ENCODE data around the gene ALOXE3.
"Not testable (repeated sequence)": the region's sequence is repeated elsewhere in the genome, so short reads cannot be mapped to it uniquely, and the experiment has no call there.

The ALOXE3 gene

DNA sequence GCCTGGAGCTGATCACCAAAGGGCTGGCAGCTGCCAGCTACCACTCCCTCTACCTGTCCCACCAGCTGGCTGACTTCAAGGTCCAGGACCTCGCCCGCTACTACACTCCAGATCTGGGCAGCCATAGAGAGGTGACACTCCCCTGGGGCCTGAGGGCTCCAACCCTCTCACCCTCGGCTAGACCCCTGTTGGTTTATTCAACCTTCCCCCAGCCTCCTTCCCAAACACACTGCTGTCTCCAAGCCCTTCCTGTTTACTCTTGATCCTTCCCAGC is 48.8 kb downstream of the ALOXE3 start:
- no peak for DNase-seq (ENCODE audit: low read depth)

DNA sequence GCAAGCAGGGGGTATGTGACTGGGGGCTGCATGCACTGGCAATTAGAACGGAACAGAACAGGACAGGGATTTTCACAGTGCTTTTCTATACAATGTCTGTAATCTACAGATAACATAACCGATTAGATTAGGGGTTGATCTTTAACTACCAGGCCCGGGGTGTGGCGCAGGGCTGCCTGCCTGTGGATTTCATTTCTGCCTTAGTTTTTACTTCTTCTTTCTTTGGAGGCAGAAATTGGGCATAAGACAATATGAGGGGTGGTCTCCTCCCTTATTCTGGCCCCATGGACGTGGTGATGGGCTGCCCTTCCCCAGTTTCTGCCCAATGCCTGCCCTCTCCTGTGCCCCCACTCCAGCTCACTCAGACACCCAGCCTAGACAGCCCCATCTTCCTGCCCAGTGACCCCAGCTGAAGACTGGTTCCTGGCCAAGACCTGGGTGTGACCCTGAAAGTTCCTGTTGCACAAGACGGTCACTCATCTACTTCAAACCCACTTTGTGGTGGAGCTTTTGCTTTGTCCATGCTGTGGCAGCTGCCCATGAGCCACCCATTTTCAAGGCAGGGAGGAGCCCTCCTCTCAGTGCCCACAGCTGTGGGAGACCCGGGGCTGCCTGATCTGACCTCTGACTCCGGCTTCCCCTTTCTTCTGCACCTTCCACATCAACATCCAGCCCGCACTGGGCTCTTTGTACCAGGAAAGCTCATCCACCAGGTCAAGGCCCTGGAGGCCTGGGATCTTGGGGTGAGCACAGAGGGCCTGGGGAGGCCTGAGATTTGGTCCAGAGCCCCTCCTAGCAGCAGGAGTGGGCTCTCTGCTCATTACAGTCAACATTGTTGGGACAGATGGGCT is 49.4 kb downstream of the ALOXE3 start:
- DNase-seq (ENCODE audit: low read depth): no peak

DNA sequence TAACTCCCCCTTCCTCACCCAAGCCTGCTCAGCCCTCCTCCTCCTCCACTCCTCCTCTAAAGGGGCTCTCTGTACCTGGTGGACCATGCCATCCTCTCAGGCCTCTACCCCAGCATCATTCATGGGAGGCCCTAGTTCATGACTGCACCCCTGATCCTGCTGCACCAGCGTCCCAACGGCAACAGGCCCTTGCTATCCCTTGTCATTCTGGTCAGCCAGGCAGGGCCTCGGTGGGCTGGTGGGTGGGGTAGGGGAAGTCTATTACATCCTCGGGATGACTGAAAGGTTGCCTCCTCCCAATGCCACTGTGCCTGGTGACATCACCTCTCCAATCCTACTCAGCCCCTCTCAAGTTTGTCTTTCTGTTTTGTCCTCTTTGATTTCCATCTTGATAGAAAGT is 50.5 kb downstream of the ALOXE3 start:
- no peak for DNase-seq (ENCODE audit: low read depth)

DNA sequence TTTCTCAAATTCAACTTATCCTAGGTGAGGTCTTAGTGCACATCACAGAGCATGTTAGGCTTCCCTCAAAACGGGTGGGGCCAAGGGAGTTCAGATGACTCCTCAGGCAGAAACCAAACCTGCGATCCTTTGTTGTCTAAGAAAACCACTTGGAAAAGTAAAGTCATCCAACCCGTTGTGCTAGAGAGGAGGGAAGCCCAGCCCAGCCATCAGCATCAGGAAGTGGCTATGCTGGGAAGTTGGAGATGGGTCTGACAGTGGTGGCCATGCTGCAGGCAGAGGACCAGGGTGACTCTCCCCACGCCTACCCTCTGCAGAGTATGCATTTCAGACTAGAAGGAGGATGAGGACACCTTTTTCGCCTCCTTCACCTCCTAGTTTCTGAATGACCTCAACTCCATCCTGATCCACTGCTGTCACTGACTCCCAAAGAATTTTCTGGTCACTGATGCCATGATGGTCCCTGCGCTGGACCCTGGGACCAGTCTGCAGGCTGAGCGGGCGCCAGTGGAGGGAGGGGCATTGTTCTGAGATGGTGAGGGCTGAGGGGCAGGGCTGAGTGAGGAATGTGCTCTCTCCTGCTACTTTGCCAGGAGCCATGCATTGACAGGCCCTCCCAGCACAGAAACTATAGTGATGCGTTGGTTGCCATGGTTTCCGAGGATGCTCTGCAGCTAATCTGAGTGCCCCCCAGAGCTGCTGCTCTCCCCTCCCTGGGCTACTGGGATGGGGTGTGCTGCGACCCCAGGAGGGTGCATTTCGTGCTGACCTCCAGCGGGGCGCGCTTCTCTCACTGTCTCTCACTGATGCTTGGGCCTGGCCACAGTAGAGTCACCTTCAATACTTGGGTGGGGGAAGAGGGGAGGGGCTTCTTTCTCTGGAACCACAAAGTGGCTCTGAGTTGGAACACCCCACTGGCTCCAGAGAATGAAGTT is 51.2 kb downstream of the ALOXE3 start:
- no peak for DNase-seq (ENCODE audit: low read depth)

DNA sequence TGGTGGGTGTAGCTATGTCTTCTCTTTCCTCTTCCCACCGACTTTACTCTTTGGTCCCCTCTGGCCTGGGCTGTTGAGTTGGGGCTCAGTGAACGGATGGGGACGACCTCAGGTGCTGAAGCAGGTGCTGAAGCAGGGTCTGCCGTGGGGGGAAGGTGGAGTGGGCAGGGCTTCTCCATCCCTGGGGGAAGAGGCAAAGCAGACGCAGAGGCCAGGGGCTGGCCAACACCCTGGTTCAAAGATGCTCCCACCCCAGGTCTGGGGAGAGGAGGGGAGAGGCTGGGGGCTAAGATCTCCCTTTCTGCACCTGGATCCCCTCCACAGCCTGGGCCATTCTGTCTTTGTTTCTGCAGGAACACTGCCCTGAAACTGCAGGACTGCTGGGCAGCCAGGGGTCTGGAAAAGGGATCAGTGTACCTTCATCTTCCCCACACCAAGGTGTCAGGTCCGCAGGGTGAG is 53.7 kb downstream of the ALOXE3 start:
- DNase-seq (ENCODE audit: low read depth): no peak

DNA sequence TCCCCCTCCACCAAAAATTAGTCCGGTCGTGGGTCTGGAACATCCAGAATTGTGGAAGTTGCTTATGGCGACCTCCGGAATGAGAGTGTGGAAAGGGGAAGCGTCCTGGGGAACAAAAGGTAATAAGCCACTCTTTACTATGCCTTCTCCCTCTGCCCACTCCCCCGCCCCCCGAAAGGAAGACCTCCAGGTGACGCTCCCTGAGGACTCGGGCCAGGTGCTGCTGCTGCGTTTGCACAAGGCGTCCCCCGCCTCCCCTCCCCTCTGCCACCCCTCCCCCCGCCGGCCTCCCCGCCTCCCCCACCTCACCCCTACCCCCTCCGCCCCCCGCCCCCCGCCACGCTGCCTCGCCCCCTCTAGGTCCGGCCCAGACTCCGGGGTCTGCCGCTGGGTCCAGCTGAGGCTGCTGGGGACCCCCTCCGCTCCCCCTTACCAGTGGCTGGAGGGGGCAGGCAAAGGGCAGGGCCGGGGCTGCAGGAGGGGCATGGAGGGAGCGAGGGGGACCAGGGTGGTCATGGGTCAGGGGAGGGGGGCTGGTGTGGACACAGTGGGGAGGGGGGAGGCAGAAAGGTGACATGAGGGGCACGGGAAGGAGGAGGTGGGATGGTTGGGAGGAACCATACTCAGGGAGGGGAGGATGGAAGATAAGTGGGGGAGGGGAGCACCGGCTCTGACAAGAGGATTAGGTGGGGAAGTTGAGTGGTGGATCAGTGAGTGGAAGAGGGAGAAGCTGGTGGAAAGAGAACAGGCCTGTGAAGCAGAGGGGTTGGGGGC is 54.4 kb downstream of the ALOXE3 start:
- DNase-seq (ENCODE audit: low read depth): no peak

DNA sequence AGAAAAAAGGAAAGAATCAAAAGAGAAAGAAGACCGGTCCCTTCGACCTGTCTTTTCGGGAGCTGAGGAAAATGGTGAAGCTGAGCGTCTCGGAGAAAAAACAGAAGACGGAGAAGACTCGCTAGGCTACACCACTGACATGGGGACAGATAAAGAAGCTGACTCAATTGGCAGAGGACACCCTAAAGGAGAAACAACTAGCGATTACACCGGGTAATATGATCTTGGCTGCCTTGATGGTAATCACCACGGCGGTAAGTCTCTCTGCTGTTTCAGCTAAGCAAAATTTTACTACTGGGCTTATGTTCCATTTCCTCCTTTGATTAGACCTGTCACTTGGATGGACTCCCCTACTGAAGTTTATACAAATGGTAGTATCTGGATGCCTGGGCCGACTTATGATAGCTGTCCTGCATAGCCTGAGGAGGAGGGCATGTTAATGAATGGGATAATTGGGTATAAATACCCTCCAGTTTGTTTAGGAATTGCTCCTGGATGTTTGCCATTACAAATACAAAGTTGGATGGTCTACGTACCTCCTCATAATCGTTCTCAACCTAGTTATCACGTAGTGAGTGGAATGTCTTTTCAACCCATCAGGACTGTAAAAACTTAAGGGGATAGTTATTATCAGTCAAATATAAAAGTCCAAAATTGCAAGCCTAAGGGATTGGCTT is 55.4 kb downstream of the ALOXE3 start:
- peak; percentile 28 for DNase-seq (ENCODE audit: low read depth)

DNA sequence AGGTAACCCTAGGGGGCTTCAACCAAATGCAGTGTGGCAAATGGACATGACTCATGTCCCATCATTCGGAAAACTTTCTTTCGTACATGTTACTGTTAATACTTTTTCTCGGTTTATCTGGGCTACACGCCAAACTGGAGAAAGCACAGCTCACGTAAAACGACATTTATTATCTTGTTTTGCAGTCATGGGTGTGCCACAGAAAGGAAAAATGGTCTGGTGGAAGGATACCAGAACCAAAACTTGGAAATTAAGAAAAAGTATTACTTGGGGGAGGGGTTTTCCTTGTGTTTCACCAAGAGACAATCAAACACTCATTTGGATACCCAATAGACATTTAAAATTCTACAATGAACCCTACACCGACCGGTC is 55.9 kb downstream of the ALOXE3 start:
- peak; percentile 80 for DNase-seq (ENCODE audit: low read depth)

DNA sequence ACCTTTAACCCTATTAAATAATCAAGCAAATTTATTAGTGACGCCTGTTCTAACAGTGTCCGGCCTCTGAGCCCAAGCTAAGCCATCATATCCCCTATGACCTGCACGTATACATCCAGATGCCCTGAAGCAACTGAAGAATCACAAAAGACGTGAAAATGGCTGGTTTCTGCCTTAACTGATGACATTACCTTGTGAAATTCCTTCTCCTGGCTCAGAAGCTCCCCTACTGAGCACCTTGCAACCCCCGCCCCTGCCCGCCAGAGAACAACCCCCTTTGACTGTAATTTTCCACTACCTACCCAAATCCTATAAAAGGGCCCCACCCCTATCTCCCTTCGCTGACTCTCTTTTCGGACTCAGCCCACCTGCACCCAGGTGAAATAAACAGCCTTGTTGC is 56.5 kb downstream of the ALOXE3 start:
- DNase-seq (ENCODE audit: low read depth): not testable (repeated sequence)

DNA sequence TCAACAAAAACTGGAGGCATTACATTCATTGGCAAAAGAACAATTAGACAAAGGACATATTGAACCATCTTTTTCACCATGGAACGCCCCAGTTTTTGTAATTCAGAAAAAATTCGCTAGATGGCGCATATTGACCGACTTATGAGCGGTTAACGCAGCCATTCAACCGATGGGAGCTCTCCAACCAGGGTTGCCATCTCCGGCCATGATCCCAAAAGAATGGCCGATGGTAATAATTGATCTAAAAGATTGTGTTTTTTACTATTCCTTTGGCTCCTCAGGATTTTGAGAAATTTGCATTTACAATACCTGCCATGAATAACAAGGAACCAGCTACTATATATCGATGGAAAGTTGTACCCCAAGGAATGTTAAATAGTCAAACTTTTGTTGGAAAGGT is 58.0 kb downstream of the ALOXE3 start:
- DNase-seq (ENCODE audit: low read depth): peak; percentile 64

DNA sequence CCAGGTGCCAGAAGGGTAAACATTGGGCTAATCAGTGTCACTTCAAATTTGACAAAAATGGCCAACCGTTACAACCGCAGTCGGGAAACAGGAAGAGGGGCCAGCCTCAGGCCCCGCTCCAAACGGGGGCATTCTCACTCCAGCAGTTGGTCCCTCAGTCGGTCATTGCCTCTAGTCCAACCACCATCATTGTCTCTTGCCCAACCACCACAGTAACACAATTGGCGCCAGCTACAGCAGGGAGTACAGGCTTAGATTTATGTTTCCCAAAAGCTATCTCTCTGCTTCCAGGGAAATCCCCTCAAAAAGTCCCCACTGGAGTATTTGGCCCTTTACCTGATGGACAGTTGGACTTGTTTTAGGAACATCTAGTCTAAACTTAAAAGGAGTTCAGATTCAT is 59.2 kb downstream of the ALOXE3 start:
- no peak for DNase-seq (ENCODE audit: low read depth)

DNA sequence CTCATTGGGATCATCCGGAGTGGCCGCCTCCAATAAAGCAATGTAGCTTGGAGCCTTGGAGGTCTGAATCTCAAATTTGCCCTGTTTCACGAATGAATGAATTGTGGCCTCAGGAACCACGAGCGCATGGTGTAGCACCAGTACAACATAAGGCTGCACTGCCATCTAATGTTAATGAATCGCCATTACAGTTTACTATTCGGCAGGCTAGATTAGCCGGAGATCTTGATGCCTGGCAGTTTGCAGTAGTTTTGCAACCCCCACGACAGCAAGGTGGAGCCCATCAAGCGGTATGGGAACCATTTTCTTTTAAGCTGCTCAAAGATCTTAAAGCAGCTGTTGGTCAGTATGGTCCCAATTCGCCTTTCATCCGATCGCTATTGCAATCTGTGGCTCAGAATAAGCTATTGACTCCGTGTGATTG is 60.6 kb downstream of the ALOXE3 start:
- DNase-seq (ENCODE audit: low read depth): peak; percentile 82

DNA sequence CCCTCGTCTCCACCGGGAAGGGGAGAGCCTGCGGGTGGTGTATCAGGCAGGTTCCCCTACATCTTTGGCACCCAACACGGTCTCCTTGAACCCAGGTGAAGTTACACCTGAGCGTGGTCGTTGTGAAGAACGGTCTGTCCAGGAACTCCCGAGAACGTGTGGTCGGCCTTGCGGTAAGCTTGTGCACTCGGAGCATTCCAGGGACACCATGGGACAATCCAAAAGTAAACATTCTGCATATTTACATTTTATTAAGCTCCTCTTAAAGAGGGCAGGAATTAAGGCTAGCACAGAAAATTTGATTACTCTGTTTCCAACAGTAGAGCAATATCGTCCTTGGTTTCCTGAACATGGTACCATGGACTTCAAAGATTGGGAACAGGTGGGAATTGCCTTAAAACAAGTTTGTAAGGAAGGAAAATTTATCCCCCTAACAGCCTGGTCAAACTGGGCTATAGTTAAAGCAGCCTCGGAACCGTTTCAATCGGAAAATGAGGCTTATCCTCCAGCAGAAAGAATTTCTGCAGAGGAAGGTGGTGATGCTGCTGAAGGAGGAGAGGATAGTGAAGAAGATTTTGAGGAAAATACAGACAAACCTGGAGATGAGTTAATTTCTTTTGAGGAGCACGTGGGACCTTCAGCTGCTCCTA is 61.2 kb downstream of the ALOXE3 start:
- peak; percentile 26 for DNase-seq (ENCODE audit: low read depth)

DNA sequence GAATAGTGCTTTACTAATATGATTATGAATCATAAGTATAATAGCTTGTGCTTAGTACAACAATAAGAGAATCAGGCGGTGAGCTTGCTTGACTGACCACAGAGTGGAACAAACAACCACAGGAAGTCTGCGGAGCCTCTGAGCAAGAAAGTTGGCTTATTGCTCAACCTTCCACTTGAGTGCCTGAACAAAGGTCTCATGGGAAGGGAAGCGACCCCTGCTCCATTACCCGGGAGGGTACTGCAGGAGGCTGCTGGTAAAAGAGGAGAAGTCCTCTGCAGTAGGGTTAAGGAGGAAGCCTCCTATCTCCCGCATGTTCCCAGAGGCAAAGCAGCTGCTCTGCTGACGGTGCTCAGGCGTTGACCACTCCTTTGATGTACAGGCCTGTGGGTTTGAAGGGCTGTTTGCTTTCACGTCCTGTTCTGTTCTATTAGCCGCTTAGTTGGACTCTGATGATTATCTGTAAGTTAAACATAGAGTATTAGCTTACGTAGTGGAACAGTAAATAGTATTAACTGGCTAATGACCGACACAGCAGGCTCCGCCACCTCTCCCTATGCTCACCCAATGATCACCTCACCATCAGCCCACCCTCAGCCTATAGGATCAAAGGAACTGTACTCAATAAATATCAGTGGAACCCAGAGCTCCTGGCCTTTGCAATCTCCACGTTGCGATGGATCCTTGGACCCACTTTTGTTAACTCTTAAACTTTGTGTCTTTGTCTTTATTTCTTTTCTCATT is 61.9 kb downstream of the ALOXE3 start:
- DNase-seq (ENCODE audit: low read depth): peak; percentile 98

DNA sequence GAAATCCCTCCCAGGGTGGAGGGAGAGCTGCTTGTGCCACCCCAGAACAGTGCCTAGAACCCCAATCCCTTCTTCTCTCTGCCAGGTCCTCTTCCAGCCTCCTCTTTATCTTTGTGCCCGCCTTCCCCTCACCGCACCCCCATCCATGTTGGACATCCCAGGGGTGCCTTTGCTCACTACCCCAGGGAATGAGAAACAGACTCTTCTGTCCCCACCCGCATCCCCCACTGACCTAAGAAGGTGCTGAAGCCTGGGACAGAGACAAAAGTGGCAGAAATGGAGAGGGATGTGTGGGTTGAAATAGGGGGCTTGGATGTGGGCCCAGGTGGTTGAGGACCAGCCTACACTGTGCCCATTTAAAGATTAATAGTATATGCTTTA is 62.5 kb downstream of the ALOXE3 start:
- no peak for DNase-seq (ENCODE audit: low read depth)

DNA sequence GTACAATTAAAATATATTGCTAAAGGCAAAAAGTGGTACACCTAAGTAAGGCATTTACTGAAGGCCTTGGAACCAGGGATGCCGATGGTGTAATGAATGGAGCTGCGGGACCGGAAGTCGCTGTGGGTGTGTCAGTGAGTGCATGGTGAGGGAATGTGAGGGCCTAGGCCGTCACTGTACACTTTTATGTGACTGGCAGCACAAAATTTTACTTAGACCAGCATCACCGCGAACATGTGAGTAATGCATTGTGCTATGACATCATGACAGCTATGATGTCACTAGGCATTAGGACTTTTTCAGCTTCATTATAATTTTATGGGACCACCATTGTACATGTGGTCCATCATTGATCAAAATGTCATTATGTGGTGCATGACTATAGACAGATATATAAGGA is 64.7 kb downstream of the ALOXE3 start:
- DNase-seq (ENCODE audit: low read depth): no peak

DNA sequence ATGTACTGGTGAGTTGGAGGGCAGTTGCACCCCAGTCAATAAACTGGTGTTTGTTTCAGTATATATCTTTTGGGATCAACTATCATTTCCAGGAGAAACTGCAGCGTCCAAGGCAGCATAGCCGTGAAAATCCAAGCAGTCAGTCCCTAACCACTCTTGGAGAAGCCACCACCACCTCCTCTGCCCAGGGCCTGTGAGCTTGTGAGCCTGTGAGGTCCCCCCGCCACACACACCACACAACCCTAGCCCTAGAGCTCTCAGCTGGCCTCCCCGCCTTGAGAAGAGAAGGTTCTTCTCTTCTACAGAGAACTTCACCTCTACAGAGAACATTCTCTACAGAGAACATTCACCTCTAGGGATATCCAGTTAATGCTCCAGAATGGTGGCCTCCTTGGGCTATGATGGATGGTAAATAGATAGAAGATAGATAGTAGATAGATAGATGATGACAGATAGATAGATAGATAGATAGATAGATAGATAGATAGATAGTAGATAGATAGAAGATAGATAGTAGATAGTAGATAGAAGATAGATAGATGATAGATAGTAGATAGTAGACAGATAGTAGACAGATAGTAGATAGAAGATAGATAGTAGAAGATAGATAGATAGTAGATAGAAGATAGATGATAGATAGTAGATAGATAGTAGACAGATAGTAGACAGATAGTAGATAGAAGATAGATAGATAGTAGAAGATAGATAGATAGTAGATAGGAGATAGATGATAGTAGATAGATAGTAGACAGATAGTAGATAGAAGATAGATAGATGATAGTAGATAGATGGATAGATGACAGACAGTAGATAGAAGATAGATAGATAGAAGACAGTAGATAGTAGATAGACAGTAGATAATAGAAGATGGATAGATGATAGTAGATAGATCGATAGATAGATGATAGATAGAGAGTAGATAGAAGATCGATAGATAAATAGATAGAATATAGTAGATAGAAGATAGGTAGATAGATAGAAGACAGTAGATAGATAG is 65.8 kb downstream of the ALOXE3 start:
- DNase-seq (ENCODE audit: low read depth): no peak

DNA sequence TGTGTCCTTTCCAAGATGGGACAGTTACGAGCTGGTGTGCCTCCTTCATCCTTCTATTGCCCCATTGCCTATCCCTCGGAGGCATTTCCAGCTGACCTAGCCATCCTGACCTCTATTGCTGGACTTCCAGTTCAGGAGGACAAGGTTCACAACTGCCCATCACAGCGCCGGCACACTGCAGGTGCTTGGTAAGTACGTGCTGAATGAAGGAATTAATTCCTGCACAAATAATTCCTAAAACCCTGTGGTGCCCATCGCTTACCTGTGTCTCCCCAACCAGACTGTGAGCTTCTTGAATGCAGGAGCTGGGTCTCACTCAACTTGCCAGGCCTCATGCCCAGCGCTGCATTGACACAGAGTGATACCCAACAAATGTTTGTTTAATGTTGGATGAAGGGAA is 66.5 kb downstream of the ALOXE3 start:
- DNase-seq (ENCODE audit: low read depth): no peak

DNA sequence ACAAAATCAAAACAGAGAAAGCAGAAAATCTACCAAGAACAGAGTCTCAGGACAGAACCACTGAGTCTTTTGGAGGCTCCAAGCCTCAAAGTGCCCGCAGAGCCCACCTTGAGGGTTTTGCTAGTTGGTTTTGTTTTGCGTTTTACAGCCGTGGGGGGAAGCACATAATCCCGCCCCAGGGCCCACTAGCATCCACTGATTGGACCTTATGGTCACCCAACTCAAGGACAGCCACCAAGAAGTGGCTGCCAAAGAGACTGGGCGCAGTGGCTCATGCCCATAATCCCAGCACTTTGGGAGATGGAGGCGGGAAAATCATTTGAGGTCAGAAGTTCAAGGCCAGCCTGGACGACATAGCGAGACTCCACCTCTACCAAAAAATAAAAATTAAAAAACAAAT is 69.6 kb downstream of the ALOXE3 start:
- no peak for DNase-seq (ENCODE audit: low read depth)

All from iris pigment epithelial cell (primary cell).